K562 (cell line): Measurements from ENCODE around the gene LPXN. TPM values are rescaled to one million over a fixed set of nuclear protein-coding genes. Genes with fewer than 3 reads are reported as not detected.

Source experiments
- ARHGAP35 ChIP-seq: fragments of 450-650 bp; IDR thresholded peaks from 2 replicates; pipeline ENCODE4 v1.6.1; 2018; ENCODE audit not compliant: partially characterized antibody
- DDX20 ChIP-seq: fragments of 450-650 bp; IDR thresholded peaks from 2 replicates; pipeline ENCODE4 v1.6.1; 2016; ENCODE audit warnings: missing genetic modification characterization, low read depth, mild to moderate bottlenecking, missing compliant biosample characterization, moderate library complexity
- FOXJ2 ChIP-seq: fragments of 200-800 bp; sonication (Bioruptor generic); IDR thresholded peaks from 2 replicates; pipeline ENCODE4 v1.6.1; 2016; ENCODE audit warnings: missing genetic modification characterization, missing compliant biosample characterization
- HDGF ChIP-seq: fragments of 450-650 bp; IDR thresholded peaks from 2 replicates; pipeline ENCODE4 v1.6.1; 2016
- HOXB6 ChIP-seq: fragments of 250-450 bp; sonication (Bioruptor Pico); IDR thresholded peaks from 2 replicates; pipeline ENCODE4 v1.5.1; 2022; ENCODE audit warnings: mild to moderate bottlenecking, borderline replicate concordance
- L3MBTL2 ChIP-seq: fragments of 450-650 bp; IDR thresholded peaks from 2 replicates; pipeline ENCODE4 v1.6.1; 2016; ENCODE audit warnings: mild to moderate bottlenecking, moderate library complexity
- NCOA4 ChIP-seq: fragments of 450-650 bp; IDR thresholded peaks from 2 replicates; pipeline ENCODE4 v1.6.1; 2018; ENCODE audit warnings: mild to moderate bottlenecking; ENCODE audit not compliant: partially characterized antibody
- PRPF4 ChIP-seq: fragments of 200-400 bp; formaldehyde crosslinking; IDR thresholded peaks from one replicate; pipeline ENCODE4 v1.6.1; 2017; ENCODE audit warnings: low read length, low read depth, mild to moderate bottlenecking; ENCODE audit not compliant: insufficient read depth, poor library complexity, severe bottlenecking
- SMAD2 ChIP-seq: fragments of 150-350 bp; IDR thresholded peaks from 2 replicates; pipeline ENCODE4 v1.6.1; 2014; ENCODE audit warnings: low read depth, mild to moderate bottlenecking, low read length
- STAT5A ChIP-seq: IDR thresholded peaks from 2 replicates; pipeline ENCODE4 v1.6.1; 2012; ENCODE audit warnings: low read length, inconsistent platforms, borderline replicate concordance
- TCF7L2 ChIP-seq: fragments of 150-350 bp; IDR thresholded peaks from 2 replicates; pipeline ENCODE4 v1.6.1; 2016; ENCODE audit warnings: low read depth, mild to moderate bottlenecking, low read length, moderate library complexity
- TCFL5 ChIP-seq: fragments of 250-450 bp; sonication (Bioruptor Pico); conservative IDR thresholded peaks from 2 replicates; pipeline ENCODE4 v1.6.1; 2021; ENCODE audit warnings: mild to moderate bottlenecking, moderate library complexity, matching md5 sums
- ZBTB49 ChIP-seq: sonication (generic); formaldehyde crosslinking; IDR thresholded peaks from 2 replicates; pipeline ENCODE4 v1.8.0; 2022; ENCODE audit warnings: missing genetic modification reagents, mild to moderate bottlenecking, borderline replicate concordance
- ZC3H11A ChIP-seq: IDR thresholded peaks from 2 replicates; pipeline ENCODE4 v1.6.1; 2012; ENCODE audit warnings: low read depth, low read length, improper control_type of control experiment
- ZFX ChIP-seq: sonication (generic); formaldehyde crosslinking; IDR thresholded peaks from 2 replicates; pipeline ENCODE4 v1.8.0; 2022; ENCODE audit warnings: mild to moderate bottlenecking, missing genetic modification reagents, moderate library complexity
- ZNF143 ChIP-seq: sonication (generic); formaldehyde crosslinking; IDR thresholded peaks from 2 replicates; pipeline ENCODE4 v1.9.0; 2022; ENCODE audit warnings: mild to moderate bottlenecking, missing genetic modification reagents
- ZSCAN32 ChIP-seq: fragments of 450-650 bp; formaldehyde crosslinking; IDR thresholded peaks from 2 replicates; pipeline ENCODE4 v1.4.0; 2020; ENCODE audit warnings: mild to moderate bottlenecking, moderate library complexity
- polyA plus RNA-seq, 8 experiments: library from polyadenylated mRNA; depleted of rRNA in 4 of 8; stranded (reverse) in 5 of 8; unstranded in 3 of 8; fragments of >200 nt; fragmentation: Nextera tagmentation in 2 of 8; fragmentation: Illumina TruSeq in 1 of 8; extraction: Ambion mirVana in 2 of 8; extraction: Trizol in 1 of 8; gene quantifications; 2 replicates each; pipeline versions ENCODE4 v1.2.1 to v1.2.3, GENCODE V29; 2011 to 2014; ENCODE audit warnings: inconsistent platforms in 1 of 8, missing spikeins in 1 of 8
- total RNA-seq, 7 experiments: library from RNA; depleted of rRNA in 6 of 7; stranded (reverse); fragments of >200 nt in 6 of 7; fragmentation: Illumina TruSeq in 2 of 7; extraction: Trizol in 2 of 7; gene quantifications; 2 replicates each; pipeline versions ENCODE4 v1.2.1 to v1.2.3, GENCODE V29; 2011 to 2021; ENCODE audit warnings: low replicate concordance in 1 of 7
- TF ChIP-seq, protein P1 (sequence below), 2 experiments: fragments of 150-350 bp in 1 of 2; IDR thresholded peaks; 2 replicates each; pipeline ENCODE4 v1.6.1; 2012 to 2016; ENCODE audit warnings: low read depth in 2 of 2, low read length in 2 of 2, mild to moderate bottlenecking in 1 of 2, moderate library complexity in 1 of 2
- TF ChIP-seq, protein P2 (sequence below): fragments of 250-450 bp; sonication (Bioruptor Pico); IDR thresholded peaks from 2 replicates; pipeline ENCODE4 v1.5.1; 2021; ENCODE audit warnings: mild to moderate bottlenecking
- TF ChIP-seq, protein P3 (sequence below), 2 experiments: fragments of 250-450 bp in 1 of 2; fragments of 450-650 bp in 1 of 2; sonication (Bioruptor Pico) in 1 of 2; IDR thresholded peaks; 2 replicates each; pipeline versions ENCODE4 v1.6.1 to v1.8.0; 2016 to 2021; ENCODE audit warnings: mild to moderate bottlenecking in 2 of 2, moderate library complexity in 2 of 2, missing compliant biosample characterization in 1 of 2, missing genetic modification characterization in 1 of 2
- TF ChIP-seq, protein P4 (sequence below): fragments of 250-450 bp; sonication (Bioruptor Pico); IDR thresholded peaks from 2 replicates; pipeline ENCODE4 v1.8.0; 2021; ENCODE audit warnings: moderate library complexity, mild to moderate bottlenecking, inconsistent platforms

LPXN gene
- total and polyA plus RNA-seq, 9 of the 15 experiments (the other 6 are each of a cell fraction or from before 2014, with no cell fraction given), result 0.73 to 3.1 (median 2.0) TPM

GRCh38 chr11:58578635-58579191 lies 3.1 kb upstream of the LPXN start, which contains the start of gene ZFP91 (continued):
- TF ChIP-seq, protein P1, sequence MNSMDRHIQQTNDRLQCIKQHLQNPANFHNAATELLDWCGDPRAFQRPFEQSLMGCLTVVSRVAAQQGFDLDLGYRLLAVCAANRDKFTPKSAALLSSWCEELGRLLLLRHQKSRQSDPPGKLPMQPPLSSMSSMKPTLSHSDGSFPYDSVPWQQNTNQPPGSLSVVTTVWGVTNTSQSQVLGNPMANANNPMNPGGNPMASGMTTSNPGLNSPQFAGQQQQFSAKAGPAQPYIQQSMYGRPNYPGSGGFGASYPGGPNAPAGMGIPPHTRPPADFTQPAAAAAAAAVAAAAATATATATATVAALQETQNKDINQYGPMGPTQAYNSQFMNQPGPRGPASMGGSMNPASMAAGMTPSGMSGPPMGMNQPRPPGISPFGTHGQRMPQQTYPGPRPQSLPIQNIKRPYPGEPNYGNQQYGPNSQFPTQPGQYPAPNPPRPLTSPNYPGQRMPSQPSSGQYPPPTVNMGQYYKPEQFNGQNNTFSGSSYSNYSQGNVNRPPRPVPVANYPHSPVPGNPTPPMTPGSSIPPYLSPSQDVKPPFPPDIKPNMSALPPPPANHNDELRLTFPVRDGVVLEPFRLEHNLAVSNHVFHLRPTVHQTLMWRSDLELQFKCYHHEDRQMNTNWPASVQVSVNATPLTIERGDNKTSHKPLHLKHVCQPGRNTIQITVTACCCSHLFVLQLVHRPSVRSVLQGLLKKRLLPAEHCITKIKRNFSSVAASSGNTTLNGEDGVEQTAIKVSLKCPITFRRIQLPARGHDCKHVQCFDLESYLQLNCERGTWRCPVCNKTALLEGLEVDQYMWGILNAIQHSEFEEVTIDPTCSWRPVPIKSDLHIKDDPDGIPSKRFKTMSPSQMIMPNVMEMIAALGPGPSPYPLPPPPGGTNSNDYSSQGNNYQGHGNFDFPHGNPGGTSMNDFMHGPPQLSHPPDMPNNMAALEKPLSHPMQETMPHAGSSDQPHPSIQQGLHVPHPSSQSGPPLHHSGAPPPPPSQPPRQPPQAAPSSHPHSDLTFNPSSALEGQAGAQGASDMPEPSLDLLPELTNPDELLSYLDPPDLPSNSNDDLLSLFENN (IDR thresholded peaks at IDR 0.05; ENCODE audit: low read depth in 2 of 2, low read length in 2 of 2), result no peak
- no peak for TF ChIP-seq ZFX (CRISPR knock-in tag)
- TF ChIP-seq STAT5A, result no peak
- no peak for TF ChIP-seq TCF7L2
- TF ChIP-seq HOXB6 (CRISPR knock-in tag), result no peak
- TF ChIP-seq ZSCAN32, result 0 out of 2 replicates have a peak, but pooled peaks have one; percentile 48
- TF ChIP-seq ARHGAP35, result peak; percentile 92
- TF ChIP-seq L3MBTL2, result peak; percentile 50; the same call in 1 of the 2 replicates
- TF ChIP-seq TCFL5, result no peak
- no peak for TF ChIP-seq ZC3H11A
- peak; percentile 14; the same call in 1 of the 2 replicates for TF ChIP-seq FOXJ2 (tag)
- TF ChIP-seq SMAD2, result no peak
- TF ChIP-seq, protein P2, sequence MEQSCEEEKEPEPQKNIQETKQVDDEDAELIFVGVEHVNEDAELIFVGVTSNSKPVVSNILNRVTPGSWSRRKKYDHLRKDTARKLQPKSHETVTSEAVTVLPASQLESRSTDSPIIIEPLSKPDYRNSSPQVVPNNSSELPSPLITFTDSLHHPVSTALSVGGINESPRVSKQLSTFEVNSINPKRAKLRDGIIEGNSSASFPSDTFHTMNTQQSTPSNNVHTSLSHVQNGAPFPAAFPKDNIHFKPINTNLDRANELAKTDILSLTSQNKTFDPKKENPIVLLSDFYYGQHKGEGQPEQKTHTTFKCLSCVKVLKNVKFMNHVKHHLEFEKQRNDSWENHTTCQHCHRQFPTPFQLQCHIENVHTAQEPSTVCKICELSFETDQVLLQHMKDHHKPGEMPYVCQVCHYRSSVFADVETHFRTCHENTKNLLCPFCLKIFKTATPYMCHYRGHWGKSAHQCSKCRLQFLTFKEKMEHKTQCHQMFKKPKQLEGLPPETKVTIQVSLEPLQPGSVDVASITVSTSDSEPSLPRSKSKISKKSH (CRISPR knock-in tag), result no peak
- TF ChIP-seq HDGF, result no peak
- no peak for TF ChIP-seq DDX20
- TF ChIP-seq ZNF143, result no peak
- TF ChIP-seq, protein P3, sequence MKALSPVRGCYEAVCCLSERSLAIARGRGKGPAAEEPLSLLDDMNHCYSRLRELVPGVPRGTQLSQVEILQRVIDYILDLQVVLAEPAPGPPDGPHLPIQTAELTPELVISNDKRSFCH (CRISPR knock-in tag; IDR thresholded peaks at IDR 0.05), result no peak
- TF ChIP-seq, protein P3 (tag; IDR thresholded peaks at IDR 0.05), result peak; percentile 79
- TF ChIP-seq PRPF4, result peak; percentile 24
- no peak for TF ChIP-seq NCOA4
- TF ChIP-seq ZBTB49, result no peak
- TF ChIP-seq, protein P4, sequence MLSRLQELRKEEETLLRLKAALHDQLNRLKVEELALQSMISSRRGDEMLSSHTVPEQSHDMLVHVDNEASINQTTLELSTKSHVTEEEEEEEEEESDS (CRISPR knock-in tag), result no peak
